DMS53 treated with DMSO at 0.1 percent for 48 hours (cell line): ENCODE results near the gene PTRH2.
"Not testable (repeated sequence)": the region's sequence is repeated elsewhere in the genome, so short reads cannot be mapped to it uniquely, and the experiment has no call there.

Experiments used
- DNase-seq: peaks from one replicate; lab custom pipeline; 2025; ENCODE audit not compliant: unreplicated experiment; lab: John Stamatoyannopoulos, UW

Gene PTRH2

GRCh38 chr17:59671386-59671785, 35.8 kb downstream of the PTRH2 start:
- no peak for DNase-seq

- no peak for DNase-seq
These were observed 37.3 kb downstream of the PTRH2 start for GRCh38 chr17:59669944-59670343.

- no peak for DNase-seq
These were observed 37.8 kb downstream of the PTRH2 start for GRCh38 chr17:59669411-59669810.

- no peak for DNase-seq
These were observed 38.4 kb downstream of the PTRH2 start for GRCh38 chr17:59668816-59669215.

- no peak for DNase-seq
These were observed 41.0 kb downstream of the PTRH2 start for GRCh38 chr17:59666235-59666634.

GRCh38 chr17:59656624-59657023, 50.6 kb downstream of the PTRH2 start:
- not testable (repeated sequence) for DNase-seq

- no peak for DNase-seq
These were observed 55.1 kb downstream of the PTRH2 start for GRCh38 chr17:59652119-59652518.

GRCh38 chr17:59651346-59651745, 55.9 kb downstream of the PTRH2 start:
- no peak for DNase-seq

- DNase-seq, result no peak
These were observed 56.6 kb downstream of the PTRH2 start for GRCh38 chr17:59650642-59651041.

GRCh38 chr17:59649886-59650285, 57.3 kb downstream of the PTRH2 start:
- DNase-seq, result no peak
